22Rv1 (cell line): ENCODE measurements around the gene USP6NL.

ENCODE experiments used
- ZFX ChIP-seq: fragments of 450-650 bp; IDR thresholded peaks from 2 replicates; pipeline ENCODE4 v1.6.1; 2017; ENCODE audit warnings: antibody characterized with exemption, borderline replicate concordance
- TF ChIP-seq, protein P1 (sequence below): fragments of 450-650 bp; IDR thresholded peaks from 2 replicates; pipeline ENCODE4 v1.5.1; 2017; ENCODE audit warnings: mild to moderate bottlenecking

DNA sequence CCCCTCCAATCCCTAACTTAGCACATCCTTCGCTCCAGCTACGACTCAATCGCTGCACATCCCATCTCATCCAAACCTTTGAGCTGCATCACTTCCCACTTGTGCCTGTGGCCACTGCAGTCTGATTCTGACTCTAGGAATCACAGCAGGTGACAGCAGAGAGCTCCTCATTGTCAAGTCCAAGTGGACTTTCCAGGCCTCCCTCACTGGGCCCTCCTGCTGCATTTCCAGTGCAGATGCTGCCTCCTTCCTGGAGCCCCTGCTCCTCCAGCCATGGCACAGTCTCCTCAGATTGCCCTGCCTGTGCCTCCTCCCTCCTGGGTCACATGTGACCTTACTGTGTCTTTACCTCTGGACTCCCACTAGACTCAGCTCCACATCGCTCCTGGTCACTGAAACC lies 157.3 kb downstream of the USP6NL start:
- TF ChIP-seq, protein P1, sequence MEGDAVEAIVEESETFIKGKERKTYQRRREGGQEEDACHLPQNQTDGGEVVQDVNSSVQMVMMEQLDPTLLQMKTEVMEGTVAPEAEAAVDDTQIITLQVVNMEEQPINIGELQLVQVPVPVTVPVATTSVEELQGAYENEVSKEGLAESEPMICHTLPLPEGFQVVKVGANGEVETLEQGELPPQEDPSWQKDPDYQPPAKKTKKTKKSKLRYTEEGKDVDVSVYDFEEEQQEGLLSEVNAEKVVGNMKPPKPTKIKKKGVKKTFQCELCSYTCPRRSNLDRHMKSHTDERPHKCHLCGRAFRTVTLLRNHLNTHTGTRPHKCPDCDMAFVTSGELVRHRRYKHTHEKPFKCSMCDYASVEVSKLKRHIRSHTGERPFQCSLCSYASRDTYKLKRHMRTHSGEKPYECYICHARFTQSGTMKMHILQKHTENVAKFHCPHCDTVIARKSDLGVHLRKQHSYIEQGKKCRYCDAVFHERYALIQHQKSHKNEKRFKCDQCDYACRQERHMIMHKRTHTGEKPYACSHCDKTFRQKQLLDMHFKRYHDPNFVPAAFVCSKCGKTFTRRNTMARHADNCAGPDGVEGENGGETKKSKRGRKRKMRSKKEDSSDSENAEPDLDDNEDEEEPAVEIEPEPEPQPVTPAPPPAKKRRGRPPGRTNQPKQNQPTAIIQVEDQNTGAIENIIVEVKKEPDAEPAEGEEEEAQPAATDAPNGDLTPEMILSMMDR, result no peak
- TF ChIP-seq ZFX, result no peak
